Duodenal mucosa (tissue), 2 donors: Measurements from ENCODE around the gene PSORS1C1.
"Not testable (repeated sequence)": the region's sequence is repeated elsewhere in the genome, so short reads cannot be mapped to it uniquely, and the experiment has no call there.

Experiments
- H3K27ac ChIP-seq: one replicate; pipeline ENCODE4 v1.7.0; 2013; ENCODE audit warnings: low read depth, low read length
- H3K27me3 ChIP-seq, 2 donors: one replicate each; pipeline ENCODE4 v1.7.0; 2013; ENCODE audit warnings: low read length in 2 of 2, control low read depth in 1 of 2; ENCODE audit not compliant: insufficient read depth in 2 of 2, control insufficient read depth in 1 of 2
- H3K36me3 ChIP-seq, 2 donors: one replicate each; pipeline ENCODE4 v1.7.0; 2013; ENCODE audit warnings: low read length in 2 of 2, control low read depth in 1 of 2; ENCODE audit not compliant: insufficient read depth in 2 of 2, control insufficient read depth in 1 of 2
- H3K4me1 ChIP-seq, 2 donors: one replicate each; pipeline ENCODE4 v1.7.0; 2013; ENCODE audit warnings: low read length in 2 of 2, control low read depth in 1 of 2; ENCODE audit not compliant: insufficient read depth in 2 of 2, control insufficient read depth in 1 of 2
- H3K4me3 ChIP-seq, 2 donors: one replicate each; pipeline ENCODE4 v1.7.0; 2013; ENCODE audit warnings: low read length in 2 of 2, low read depth in 1 of 2
- H3K9ac ChIP-seq, 2 donors: one replicate each; pipeline ENCODE4 v1.7.0; 2013; ENCODE audit warnings: low read length in 2 of 2, low read depth in 1 of 2
- H3K9me3 ChIP-seq, 2 donors: one replicate each; pipeline ENCODE4 v1.7.0; 2013; ENCODE audit warnings: low read length in 2 of 2, control low read depth in 1 of 2; ENCODE audit not compliant: control insufficient read depth in 1 of 2

Gene PSORS1C1

GRCh38 chr6:31187780-31188194 lies 73.2 kb downstream of the PSORS1C1 start:
- Histone ChIP-seq H3K27ac (peak overlapping the region; percentile 58), H3K9ac (peak overlapping the region in 1 of 2 donors; percentile 75)

GRCh38 chr6:31189223-31189622 lies 74.6 kb downstream of the PSORS1C1 start:
- H3K9ac ChIP-seq, H3K27me3 ChIP-seq, H3K9me3 ChIP-seq, H3K36me3 ChIP-seq, H3K4me1 ChIP-seq, H3K27ac ChIP-seq, H3K4me3 ChIP-seq: not testable (repeated sequence)

More at GRCh38 chr6:31187780-31188194, 73.2 kb downstream of the PSORS1C1 start:
- Histone ChIP-seq H3K9me3 (no peaks in the 10 kb centered on the region), H3K36me3 (no peaks in the 10 kb centered on the region), H3K27me3 (no peaks in the 10 kb centered on the region), H3K4me1 (peaks cover 3 to 10% of the 10 kb centered on the region in 2 donors), H3K4me3 (no peak overlapping the region)
